ENCODE measurements around the gene MAEA.
"Not testable (repeated sequence)": the region's sequence is repeated elsewhere in the genome, so short reads cannot be mapped to it uniquely, and the experiment has no call there.

Gene MAEA

DNA sequence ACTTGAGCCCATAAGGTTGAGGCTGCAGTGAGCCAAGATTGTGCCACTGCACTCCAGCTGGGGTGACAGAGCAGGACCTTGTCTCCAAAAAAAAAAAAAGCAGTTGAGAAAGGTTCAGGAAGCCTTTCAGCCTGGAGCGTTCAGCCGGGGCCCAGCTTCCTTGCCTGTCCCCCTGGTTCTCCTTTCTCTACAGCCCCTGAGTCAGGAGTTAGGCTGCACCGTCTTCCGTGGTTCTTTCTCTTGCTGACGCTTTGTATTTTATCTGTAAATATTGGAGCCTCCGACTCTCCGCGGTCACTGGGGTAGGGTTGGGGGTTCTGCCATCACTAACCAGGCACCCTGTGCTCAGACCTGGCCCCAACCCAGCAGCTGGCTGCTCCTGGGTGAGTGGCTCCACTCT, 43.6 kb downstream of the MAEA start:
- DNase-seq (ENCODE audit: insufficient read length, low spot score) (no peak), FAIRE-seq (no peak)

DNA sequence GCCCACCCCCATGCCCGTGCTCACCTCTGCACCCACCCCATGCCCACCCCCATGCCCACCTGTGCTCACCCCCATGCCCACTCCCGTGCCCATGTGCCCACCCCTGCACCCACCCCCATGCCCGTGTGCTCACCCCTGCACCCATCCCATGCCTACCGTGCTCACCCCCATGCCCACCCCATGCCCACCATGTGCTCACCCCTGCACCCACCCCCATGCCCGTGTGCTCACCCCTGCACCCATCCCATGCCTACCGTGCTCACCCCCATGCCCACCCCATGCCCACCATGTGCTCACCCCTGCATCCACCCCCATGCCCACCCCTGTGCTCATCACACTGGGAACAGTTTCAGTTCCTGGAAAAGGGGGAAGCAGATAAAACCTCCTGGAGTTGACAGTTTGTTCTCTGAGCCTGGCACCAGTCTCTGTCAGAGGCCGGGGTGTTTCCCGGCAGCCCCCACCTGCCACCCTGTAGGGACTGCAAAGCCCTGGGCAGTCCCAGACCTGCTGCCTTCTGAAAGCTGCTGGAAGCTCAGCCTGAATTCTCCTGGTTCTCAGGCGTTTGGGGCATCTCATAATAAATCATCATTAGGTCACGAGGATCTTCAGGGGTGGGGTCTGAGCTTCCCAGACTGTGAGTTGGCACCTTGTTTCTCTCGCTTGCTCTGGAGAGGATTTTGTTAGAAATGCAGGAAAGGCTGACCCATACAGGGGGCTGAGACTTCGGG, 44.3 kb downstream of the MAEA start:
- FAIRE-seq; DNase-seq (ENCODE audit: insufficient read length, low spot score): not testable (repeated sequence)

- DNase-seq (ENCODE audit: insufficient read length, low spot score) (no peak), FAIRE-seq (no peak)
Observed at GRCh38 chr4:1334579-1334895, 44.8 kb downstream of the MAEA start.

DNA sequence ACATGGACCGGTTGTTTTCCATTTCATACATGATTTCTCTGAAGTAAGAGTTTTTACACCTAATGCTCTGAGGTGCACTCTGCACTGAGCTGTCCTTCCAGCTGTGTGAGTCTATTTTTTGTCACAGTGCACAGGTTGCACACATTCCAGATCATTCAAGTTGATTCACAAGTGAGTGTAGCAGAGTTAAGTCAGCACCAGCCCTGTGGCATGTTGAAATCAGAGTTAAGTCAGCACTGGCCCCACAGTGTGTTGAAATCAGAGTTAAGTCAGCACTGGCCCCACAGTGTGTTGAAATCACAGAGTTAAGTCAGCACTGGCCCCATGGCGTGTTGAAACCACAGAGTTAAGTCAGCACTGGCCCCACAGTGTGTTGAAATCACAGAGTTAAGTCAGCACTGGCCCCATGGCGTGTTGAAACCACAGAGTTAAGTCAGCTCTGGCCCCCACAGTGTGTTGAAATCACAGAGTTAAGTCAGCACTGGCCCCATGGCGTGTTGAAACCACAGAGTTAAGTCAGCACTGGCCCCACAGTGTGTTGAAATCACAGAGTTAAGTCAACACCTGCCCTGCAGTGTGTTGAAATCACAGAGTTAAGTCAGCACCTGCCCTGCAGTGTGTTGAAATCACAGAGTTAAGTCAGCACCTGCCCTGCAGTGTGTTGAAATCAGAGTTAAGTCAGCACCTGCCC, 45.6 kb downstream of the MAEA start:
- DNase-seq (ENCODE audit: insufficient read length, low spot score), result not testable (repeated sequence)
- peak; percentile 51 for FAIRE-seq

- no peak for DNase-seq (ENCODE audit: insufficient read length, low spot score)
- FAIRE-seq, result no peak
Observed at GRCh38 chr4:1336088-1336491, 46.4 kb downstream of the MAEA start.

- peak; percentile 73 for FAIRE-seq
- DNase-seq (ENCODE audit: insufficient read length, low spot score), result no peak
Observed at GRCh38 chr4:1337376-1337831, 47.7 kb downstream of the MAEA start.

GRCh38 chr4:1337951-1338751, 48.5 kb downstream of the MAEA start:
- DNase-seq (ENCODE audit: insufficient read length, low spot score) (no peak), FAIRE-seq (no peak)

- FAIRE-seq (no peak), DNase-seq (ENCODE audit: insufficient read length, low spot score) (no peak)
Observed at GRCh38 chr4:1338752-1339414, 49.2 kb downstream of the MAEA start.

DNA sequence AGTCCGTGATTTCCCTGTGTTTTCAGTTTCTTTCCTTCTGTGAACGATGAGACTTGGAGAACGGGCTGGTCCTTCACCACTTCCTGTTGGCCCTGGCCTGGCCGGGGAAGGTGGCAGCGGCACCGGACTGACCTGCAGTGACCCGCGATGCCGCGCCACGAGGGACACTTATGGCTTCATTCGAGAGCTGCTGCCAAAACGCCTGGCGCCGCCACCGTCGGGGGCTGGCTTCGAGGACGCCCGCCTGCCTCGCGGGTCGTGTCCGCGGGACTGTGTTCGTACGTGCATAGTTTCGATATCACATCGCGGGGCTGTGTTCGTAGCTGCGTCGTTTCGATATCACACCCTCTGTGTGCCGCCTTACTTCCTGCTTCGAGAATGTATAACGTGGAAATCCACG, 49.8 kb downstream of the MAEA start:
- DNase-seq (ENCODE audit: insufficient read length, low spot score) (no peak), FAIRE-seq (no peak)

DNA sequence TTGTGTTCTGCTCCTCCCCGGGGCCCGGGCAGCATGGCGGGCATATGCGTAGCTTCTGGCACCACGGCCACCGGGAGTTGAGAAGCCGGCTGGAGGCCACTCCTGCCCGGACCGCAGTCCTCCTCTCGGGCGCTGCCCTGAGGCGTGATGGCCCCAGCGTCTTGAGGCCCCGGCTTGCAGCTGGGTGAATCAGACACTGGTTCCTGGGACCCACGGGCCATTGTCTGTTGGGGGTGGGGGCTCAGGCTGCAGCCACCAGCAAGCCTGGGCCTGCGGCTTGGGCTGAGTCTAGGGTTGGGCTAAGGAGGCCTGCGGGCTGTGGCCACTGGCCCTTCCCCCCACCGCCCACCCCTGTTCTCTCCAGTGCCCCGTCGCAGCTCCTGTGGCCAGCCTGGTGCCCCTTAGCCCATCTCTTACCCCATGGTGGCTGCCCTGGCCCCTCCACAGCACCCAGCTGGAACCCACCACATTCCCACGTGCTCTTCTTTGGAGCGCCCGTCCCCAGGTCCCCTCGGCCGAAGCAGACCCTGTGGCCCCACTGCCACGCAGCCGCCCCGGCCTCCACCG, 50.6 kb downstream of the MAEA start:
- DNase-seq (ENCODE audit: insufficient read length, low spot score) (no peak), FAIRE-seq (no peak)

GRCh38 chr4:1340861-1341260, 51.2 kb downstream of the MAEA start:
- no peak for FAIRE-seq
- DNase-seq (ENCODE audit: insufficient read length, low spot score), result no peak

- FAIRE-seq (no peak), DNase-seq (ENCODE audit: insufficient read length, low spot score) (no peak)
Observed at GRCh38 chr4:1342003-1342402, 52.3 kb downstream of the MAEA start.

- no peak for FAIRE-seq
Observed at GRCh38 chr4:1344696-1345095, 55.0 kb downstream of the MAEA start.

DNA sequence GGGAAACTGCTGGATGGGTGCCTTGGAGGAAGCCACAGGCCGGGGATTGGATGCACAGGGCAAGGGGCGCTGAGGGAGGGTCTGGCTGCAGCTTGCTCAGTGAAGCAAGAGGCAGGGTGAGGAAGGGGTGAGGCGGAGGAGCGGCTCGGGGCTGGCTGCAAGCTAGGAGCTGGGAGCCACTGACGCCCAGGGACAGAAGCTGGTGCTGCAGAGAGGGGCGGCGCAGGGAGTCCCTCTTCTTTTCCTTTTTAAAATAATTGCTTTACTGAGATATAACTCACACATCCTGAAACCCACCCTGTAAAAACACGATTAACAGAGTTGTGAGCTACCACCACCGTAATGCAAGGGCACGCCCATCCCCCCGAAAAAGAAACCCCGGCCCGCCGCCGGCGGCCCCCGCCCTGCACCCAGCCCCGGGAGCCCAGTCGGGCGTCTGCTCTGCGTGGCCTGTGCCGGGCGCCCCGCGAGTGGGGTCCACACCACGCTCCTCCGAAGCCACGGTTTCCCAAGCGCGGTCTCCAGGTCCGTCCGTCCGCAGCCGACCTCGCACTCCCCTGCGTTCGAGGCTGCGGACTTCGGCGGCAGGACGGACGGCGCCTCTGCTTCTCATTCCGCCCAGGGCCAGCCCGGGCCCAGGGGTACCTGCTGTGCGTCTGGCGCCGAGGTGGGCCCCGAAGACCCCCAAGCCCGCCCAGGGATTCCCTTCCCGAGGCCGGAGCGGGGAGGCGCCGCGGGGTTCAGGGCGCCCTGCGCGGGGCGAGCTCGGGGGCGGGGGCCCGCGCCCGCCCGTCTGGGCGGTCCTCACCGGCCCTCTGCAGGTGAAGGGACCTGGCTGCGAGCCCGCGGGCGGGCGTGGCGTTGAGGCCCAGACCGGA, 56.5 kb downstream of the MAEA start:
- peak; percentile 51 for DNase-seq (ENCODE audit: insufficient read length, low spot score)
- FAIRE-seq, result no peak

More at GRCh38 chr4:1344696-1345095, 55.0 kb downstream of the MAEA start:
- no peak for DNase-seq (ENCODE audit: insufficient read length, low spot score)

GRCh38 chr4:1346781-1347409, 57.2 kb downstream of the MAEA start, which contains the start of gene UVSSA:
Gene UVSSA (plus strand): TSS chr4:1347208. CDS start chr4:1348092, 884 bp downstream.
- FAIRE-seq, result peak; percentile 99
- peak; percentile 100 for DNase-seq (ENCODE audit: insufficient read length, low spot score)

GRCh38 chr4:1347410-1347864, 57.7 kb downstream of the MAEA start:
- DNase-seq (ENCODE audit: insufficient read length, low spot score), result peak; percentile 53
- FAIRE-seq, result no peak

DNA sequence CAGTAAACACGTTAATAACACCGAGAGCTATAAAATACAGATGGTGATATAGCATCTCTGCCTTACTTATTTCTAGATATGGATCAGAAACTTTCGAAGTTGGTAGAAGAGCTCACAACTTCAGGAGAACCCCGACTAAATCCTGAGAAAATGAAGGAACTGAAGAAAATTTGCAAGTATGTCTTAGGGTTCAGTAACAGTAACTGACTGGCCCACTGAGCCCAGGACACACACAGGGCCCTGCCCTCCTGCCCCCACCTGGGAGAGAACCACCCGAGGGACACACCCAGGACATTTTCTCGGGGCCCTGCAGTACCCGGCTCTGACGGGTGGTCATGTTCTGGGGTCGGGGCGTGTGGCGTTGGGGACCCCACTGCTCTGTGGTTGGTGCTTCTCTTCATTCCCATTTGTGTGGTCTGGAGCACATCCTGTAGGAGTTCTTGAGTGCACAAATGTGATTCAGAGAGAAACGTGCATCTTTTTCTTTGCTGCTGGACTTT, 58.4 kb downstream of the MAEA start:
- DNase-seq (ENCODE audit: insufficient read length, low spot score) (no peak), FAIRE-seq (no peak)

DNA sequence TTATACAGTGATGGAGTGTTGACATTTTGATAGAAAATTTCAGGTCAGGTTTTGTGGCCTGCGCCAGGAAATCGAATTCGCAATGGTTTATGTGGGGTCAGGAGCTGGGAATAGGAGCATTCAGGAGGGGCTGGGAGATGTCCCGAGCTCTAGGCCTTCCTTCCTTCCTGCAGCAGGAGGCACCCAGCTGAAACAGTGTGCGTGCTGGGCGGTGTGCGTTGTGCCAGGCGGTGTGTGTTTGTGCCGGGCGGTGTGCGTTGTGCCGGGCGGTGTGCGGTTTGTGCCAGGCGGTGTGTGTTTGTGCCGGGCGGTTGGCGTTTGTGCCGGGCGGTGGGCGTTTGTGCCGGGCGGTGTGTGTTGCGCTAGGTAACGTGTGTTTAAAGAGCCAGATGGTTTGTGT, 59.1 kb downstream of the MAEA start:
- no peak for DNase-seq (ENCODE audit: insufficient read length, low spot score)
- no peak for FAIRE-seq

Measured in HTR-8/SVneo (cell line).